ENCODE results near the gene CLDN12.

GRCh38 chr7:90458104-90458503 is 54.8 kb downstream of the CLDN12 start:
- TF ChIP-seq TCF7L2 (IDR thresholded peaks at IDR 0.05; ENCODE audit: low read depth, low read length) (no peak), CTCF (IDR thresholded peaks at IDR 0.05) (no peak), SIN3A (IDR thresholded peaks at IDR 0.05; ENCODE audit: borderline replicate concordance, insufficient read depth, low read depth, low read length) (no peak), POLR2AphosphoS5 (IDR thresholded peaks at IDR 0.05; ENCODE audit: low read depth, low read length) (no peak)
